ENCODE results near the gene SPATA16.
"Not testable (repeated sequence)": the region's sequence is repeated elsewhere in the genome, so short reads cannot be mapped to it uniquely, and the experiment has no call there.

Gene SPATA16

DNA sequence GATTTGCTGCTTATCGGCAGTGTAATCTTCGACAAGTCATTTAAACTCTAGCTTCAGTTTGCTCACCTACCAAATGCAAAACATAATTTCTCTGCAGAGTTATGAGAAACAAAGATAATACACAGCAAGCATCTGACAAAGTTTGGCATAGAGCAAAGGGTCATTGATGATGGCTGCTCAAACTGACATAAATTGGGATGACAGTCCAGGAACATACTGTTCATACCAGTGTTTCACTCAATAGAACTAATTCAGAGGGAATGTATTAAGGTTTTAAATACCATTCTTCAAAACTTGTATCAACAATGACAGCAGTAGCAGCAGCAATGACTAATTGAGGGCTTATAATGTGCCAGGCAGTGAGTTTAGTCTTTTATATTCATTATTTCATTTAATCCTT, 137.6 kb downstream of the SPATA16 start:
- no peak for DNase-seq

DNA sequence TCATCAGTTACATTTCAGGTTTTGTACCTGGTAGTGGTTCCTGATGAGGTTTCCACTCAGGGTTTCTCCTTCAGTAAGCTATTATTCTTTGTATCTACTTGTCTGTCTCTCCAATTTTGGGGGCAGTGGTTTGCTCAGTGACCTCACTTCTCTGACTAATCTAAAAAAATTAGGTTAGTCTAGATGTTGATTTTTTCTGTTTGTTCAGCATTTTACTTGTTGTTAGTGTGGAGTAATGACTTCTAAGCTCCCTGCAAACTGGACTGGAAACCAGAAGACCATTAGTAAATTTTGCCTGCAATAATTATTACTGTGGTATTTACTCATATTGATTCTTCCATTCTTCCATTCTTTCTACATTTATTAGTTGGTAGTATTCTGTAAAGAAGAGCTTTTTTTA, 139.4 kb downstream of the SPATA16 start:
- DNase-seq: no peak

DNA sequence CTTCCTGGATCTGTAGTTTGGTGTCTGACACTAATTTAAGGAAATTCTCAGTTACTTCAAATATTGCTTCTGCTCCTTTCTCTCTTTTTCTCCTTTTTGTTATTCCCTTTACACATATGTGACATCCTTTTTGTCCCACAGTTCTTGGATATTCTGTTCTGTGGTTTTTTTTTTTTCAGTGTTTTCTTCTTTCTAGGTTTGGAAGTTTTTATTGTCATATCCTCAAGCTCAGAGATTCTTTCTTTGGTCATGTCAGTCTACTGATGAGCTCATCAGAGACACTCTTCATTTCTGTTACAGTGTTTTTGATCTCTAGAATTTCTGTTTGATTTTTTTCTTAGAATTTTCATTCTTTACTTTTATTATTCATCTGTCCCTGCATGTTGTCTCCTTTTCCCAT, 140.5 kb downstream of the SPATA16 start:
- no peak for DNase-seq

DNA sequence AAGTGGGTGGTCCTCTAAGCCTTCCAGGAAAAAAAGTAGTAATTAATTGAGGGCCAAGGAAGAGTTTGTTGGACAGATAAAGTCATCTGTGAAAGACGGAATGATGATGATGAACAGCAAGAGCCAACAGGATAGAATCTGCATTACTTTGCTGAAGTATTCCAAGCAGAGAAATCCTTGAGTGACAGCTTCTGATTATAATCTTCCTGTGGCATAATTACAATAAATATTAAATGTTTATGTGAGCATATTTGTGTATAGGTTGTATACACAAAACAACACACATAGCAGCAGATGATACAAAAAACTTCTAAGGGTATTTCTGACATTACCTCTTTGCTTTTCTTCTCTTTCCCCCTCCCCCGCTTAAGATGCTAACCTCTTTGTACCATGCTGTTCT, 147.6 kb downstream of the SPATA16 start:
- no peak for DNase-seq

DNA sequence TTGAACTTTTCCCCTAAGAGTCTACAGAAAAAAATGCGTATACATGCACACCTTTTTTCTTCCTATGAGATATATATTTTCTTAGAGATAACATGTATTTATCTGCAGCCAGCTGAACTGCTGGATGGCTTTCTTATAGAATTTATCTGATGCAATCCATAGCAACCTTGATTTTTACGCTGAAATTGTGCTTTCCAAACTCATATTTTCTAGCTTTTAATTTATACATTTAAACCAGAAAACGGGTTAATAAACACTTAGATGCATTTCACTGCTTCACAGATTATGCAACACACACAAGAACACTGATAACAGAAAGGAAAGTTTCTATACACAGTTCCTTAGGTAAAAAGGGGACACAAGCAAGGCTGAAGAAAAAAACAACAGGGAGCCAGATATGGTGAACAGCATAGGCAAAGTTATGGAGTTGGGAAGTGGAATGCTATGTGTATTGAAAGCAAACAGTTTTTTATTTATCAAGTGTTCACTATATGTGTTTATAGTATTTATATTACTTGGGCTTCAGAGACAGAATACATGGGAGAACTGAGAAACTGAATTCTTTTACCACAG, 149.5 kb downstream of the SPATA16 start:
- DNase-seq: no peak

DNA sequence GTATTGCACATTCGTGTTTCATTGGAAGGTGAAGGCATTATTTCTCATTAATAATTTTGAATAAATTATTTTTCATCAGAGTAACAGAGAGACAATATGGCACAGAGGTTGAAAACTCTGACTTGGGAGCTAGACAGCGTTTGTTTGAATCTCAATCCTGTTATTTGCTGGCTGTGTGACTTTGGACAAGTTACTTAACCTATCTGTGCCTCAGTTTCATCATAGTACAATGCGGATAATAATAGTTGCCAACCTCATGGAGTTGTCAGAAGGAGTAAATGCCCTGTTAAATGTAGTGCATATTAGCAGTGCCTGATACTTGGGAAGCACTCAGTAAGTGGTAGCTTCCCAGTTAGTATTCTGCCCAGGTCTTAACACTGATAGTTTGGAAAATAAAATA, 151.7 kb downstream of the SPATA16 start:
- DNase-seq: no peak

DNA sequence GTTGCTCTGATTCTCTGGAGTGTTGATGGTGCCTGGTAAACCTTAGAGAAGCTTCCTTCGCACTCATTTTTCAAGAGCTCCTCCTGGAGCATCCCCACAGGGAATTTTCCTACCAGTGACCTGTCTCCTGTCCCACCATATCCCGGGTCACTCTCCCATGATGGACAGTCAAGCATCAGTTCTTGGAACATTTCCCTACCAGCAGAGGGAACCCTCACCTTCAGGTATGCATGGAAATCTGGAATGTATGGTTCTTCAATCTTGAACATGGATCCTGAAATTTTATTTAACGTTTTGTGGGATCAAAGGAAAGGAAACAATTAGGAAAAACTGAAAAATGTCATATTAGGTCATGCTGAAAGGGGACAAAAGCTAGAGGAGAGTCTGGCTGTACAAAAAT, 153.8 kb downstream of the SPATA16 start:
- no peak for DNase-seq

DNA sequence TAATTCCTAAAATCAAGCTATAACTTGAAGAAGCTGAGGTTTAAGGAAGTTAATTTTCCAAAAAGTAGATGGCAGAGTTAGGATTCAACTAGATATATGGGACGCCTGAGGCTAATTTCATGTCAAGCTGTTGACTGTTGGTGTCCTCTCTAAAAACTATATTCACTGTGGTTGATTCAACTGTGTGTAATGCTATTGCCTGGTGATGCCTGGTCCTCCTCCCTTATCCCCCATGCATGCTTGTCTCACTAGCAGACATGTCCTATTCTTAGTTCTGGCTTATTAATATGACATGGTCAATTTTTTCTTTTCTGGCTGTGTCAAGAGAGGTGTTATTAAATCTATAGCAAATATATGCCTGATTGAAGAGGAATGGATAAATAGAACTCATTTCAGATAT, 156.1 kb downstream of the SPATA16 start:
- DNase-seq: no peak

DNA sequence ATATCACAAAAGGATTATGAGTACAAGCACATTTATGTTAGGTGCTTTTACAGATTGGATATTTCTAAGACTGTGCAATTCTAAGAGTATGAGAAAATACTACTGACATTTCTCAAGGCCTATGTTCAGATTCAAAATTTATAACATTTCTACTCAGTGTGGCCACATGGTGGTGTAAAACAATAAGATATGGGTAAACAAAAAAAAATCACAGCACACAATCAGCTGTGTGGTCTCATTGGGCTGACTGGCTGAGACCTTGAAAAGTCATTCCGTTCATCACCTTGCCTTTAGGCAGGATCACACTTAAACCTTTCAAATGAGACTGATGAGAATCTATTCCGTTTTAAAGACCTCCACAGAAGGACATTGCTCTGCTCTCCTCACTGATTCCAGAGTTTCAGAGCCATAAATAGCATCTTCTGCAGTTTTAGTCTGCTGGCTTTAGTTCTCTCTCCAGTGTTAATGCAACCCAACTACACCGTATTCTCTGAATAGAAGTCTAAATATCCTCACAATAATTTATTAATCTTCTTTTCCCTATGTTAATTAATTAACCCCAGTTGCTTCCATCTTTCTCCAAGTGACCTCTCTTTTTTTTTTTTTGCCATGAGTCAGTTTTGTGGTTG, 158.2 kb downstream of the SPATA16 start:
- no peak for DNase-seq

DNA sequence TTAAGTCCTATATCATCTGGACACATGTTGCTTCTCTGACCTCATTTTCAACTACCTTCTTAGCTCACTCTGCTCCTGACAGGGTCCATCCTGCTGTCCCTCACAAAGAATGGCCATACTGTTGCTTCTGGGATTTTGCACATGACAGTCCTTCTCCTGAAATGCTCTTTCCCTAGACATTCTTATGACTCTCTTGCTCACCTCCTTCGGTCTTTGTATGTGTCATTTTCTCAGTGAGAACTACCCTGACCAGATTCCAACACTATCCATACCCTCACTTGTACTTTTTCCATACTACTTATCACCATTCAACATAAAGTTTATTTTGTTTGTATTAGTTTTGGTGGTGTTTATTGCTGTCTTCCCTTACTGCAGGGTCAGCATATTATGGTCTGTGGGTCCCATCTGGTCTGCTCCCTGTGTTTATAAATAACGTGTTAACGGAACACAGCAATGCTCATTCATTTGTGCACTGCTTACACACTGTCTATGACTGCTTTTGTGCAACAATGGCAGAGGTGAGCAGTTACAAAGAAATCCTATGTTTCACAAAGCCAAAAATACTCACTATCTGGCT, 159.5 kb downstream of the SPATA16 start:
- no peak for DNase-seq

DNA sequence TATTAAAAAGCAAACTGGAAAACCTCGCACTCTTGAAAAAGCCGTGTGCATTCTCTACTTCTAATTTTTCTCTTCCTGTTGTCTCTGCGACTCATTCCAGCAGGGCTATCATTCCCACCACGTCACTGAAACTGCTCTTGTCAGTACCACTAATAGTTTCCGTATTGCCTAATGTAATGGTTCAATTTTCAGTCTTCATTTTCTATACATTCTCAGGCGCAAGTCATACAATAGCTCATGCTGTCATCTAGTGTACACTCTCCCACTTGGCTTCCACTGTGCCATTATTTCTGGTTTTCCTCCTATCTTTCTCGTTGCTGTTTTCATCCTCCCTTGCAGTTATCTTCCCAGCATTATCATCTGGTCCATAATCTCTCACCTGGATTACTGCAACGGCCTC, 160.2 kb downstream of the SPATA16 start:
- no peak for DNase-seq

DNA sequence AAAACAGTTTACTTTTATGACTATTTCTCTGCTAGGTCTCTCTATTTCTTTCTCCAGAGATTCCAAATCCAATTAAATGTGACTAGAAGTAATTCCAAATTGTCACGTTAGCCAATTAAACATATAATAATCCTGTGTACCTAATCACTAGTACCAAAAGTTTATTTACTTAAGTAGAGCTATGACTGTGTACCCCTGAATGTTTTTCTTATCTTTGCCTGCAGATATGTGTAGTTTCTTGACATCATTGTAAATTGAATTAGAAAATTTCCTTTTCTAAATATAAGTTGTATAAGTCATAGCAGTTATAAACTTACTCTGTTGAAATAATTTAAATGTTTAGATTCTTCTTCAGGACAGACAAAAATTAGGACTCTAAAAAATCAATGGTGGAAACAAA, 163.3 kb downstream of the SPATA16 start:
- DNase-seq: no peak

DNA sequence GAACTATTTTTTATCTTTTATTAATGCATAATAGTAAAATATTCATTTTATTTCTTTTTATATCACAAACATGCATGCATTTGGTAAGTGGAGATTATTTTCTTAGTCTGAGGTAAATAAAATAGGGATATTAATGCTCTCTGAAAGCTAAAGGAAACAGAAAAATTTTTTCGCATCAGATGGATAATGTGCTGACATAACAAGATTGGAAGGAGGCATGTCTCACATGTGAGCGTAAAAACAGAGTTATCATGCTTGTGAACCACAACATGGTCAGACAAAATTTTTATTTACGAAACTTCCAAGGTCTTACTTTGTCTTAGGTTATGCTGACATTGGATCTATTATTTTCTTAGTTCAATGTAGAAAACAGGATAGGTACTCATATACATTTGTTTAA, 166.1 kb downstream of the SPATA16 start:
- no peak for DNase-seq

DNA sequence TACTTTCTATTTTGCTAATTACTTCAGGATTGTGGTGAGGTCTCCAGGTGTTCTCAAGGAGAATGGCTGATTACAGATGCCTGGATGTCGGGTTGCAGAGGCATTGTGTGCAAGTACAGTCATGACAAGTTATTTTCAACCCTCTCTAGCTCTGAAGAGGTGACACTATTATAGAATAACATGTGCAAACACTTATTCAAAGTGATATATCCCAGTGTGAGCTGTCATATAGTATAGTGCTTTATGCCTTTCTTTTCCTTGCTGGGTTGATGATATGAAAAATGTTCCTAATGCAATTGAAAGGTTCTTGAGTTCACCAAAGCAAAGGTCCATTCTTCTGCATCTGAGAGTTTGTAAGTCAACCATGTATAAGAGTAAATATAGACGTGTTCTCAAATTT, 167.2 kb downstream of the SPATA16 start:
- DNase-seq: no peak

DNA sequence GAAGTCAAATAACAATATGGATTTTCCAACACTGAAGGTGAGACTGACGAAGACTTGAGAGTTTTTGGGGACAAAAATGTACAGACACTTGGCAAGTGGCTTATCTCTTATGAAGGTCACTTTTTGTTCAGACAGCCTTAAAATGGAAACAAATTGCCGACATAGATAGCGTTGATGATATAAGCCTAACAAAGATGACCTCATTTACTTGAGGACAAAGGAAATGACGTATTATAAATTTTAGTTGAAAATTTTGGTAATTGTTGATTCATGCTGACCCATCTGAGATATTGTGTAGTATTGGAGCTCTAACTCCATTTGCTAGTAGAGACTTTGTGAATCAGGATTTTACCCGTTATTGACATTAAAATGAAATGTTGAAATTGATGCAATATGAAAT, 168.3 kb downstream of the SPATA16 start:
- DNase-seq: no peak

DNA sequence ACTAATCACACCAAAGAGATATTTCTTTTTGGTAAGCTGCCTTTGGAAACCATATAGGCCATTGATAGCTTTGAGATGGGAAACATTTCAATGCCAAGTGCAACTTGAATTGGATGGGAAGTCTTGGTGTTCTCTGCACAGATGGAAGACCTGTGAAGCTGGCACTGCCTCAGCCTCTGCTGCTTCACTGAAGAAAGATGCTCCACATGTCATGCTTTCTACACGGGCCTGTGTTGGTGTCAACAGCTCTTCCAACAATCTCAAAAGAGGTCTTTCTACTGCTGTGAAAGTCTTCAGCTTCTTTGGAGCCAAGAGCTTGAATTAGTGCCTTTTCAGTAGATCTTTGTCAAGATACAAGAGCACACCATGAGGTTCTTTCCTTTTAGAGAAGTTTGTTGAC, 169.0 kb downstream of the SPATA16 start:
- no peak for DNase-seq

DNA sequence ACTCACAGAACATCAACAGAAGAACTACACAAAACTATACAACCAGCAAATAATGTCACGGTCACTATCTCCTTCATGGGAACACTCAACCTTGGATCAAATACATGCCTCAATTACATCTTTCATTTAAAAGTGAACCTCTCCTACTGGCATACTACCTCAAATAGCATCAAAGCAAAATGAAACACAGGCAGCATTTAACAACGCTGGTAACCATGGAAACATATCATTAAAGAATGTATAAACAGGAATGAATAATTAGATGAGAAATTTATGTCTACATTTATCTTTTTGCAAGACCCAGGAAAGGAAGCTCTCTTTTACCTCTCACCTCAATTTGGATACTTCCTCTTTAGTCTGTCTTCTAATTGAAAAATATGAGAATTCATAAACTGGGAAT, 172.4 kb downstream of the SPATA16 start:
- DNase-seq: no peak

DNA sequence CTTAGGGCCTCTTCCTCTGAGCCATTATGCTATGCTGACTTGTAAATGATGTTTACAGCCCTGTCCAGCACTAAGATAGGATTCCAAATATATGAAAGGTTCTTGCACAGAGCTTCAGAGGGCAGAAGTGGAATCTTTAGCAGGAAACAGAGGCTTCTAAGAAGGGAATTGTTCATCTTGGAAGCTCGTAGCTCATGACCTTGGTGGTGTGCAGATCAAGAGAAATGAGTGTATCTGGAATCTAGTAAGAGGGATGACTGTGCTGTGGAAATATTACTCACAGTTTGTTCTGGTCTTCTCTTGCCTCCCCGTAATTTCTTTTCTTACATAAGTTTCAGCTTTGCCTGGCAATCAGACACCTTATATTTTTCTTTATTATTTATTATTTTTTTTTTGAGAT, 175.8 kb downstream of the SPATA16 start:
- DNase-seq: no peak

DNA sequence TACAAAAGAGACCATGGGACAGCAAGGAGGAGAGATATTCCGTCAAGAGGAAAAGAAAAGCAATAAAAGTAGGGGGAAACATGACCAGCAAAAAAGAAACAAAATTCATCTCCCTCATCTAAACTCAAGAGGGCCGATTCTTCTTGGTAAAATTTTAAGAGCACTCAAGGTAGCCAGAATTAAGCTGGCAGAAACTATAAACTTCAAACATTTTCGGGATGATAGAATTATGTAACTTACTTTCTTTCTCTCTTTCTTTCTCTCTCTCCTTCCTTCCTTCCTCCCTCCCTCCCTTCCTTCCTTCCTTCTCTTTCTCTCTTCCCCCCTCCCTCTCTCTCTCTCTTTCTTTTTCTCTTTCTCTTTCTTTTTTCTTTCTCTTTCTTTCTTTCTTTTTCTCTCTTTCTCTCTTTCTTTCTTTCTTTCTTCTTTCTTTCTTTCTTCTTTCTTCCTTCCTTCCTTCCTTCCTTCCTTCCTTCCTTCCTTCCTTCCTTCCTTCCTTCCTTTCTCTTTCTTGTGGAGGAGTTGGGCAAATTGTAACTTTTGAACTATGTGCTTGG, 180.3 kb downstream of the SPATA16 start:
- not testable (repeated sequence) for DNase-seq

DNA sequence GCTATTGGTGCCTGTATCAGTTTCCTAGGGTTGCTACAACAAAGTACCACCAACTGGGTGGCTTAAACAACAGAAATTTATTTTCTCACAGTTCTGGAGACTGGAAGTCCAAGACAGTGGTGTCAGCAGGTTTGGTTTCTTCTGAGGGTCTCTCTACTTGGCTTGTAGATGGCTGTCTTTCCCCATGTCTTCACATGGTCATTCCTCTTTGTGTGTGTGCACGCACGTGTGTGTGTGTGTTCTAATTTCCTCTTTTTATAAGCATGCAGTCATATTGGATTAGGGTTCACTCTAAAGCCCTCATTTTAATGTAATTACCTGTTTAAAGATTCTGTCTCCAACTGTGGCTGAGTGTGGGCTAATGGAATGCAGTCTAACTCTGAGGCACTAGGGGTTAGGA, 182.5 kb downstream of the SPATA16 start:
- no peak for DNase-seq

DNA sequence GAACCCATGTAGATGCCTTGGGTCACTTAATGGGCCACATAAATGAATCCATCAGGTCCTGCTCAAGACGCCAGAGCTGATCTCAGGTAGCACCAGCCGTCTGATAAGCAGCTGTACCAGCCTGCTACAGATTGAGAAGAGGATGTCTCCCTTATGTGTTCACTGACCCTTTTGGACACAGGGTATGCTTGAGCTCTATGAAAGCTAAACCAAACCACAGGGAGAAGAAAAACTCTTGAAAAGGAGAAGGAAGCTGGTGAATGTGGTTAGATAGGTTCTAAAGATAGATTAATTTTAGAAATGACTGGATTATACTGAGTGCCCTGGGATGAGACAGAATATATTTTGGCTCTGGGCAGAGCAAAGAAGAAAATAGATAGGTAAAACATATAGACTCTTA, 187.5 kb downstream of the SPATA16 start:
- no peak for DNase-seq

DNA sequence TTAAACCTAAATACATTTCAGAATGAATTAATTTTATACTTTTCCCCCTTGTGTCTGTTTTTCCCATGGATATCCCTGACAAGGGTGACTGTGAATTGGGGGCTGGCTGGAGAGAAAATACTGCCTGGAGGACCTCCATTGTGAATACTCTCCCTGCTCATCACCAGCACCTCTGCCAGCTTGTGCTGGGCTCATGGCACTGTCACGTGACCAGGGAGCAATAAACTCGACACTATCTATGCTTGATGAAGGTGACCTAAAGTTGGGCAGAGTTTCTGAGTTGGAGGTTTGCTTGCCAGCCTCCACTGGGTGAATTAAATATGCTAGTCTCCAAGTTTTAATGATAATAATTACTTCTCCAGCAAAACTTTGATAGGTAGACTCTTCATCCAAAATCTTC, 189.5 kb downstream of the SPATA16 start:
- DNase-seq: no peak

DNA sequence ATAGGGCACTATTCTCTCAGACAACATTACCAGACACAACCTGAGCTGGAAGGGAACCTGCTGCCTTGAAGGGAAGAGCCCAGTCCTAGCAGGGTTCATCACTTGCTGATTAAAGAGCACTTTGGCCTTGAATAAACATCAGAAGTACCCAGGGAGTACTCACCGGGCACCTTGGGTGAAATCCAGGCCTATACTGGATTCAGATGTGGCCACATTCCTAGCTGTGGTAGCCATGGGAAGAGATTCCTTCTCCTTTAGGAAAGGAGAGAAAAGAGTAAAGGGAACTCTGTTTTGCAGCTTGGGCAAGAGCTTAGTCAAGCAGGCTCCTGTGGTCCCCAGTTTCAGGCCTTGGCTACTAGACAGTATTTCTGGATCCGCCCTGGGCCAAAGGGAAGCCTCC, 195.0 kb downstream of the SPATA16 start:
- DNase-seq: no peak

DNA sequence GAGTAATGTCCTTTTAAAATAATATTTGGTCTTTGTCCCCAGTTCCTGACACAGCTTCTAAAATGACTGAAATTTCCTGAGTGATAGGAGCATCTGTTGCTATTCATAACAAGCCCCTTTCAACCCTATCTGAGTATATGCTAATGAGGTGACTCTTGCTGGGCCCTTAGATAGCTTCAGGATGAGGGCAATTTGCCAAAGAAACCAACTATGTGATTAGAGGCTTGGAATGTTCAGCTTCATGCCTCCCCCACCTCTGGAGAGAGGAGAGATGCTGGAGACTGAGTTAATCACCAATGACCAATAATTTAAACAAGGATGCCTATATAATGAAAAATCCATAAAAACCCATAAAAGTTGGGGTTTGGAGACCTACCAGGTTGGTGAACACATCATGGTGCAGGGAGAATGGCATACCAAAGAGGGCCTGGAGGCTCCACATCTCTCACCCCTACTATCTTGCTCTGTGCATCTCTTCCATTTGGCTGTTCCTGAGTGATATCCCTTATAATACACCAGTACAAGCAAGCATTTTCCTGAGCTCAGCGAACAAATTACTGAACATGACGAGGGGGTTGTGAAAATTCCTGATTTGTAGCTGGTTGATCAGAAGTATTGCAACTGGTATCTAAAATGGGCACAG, 201.3 kb downstream of the SPATA16 start:
- no peak for DNase-seq

Data from CD4-positive, alpha-beta T cell treated with Interleukin-10 for 1 hour (primary cell).